ENCODE measurements around the gene FHOD1. TPM values are rescaled to one million over a fixed set of nuclear protein-coding genes. Genes with fewer than 3 reads are reported as not detected.

FHOD1 gene
- total RNA-seq, 2 donors from 2014 or later, result 104 to 145 TPM

- no peaks in the 10 kb centered on the region for H3K9me3 Mint-ChIP-seq
- H3K4me3 Mint-ChIP-seq, result peak overlapping the region; percentile 99
- peaks cover 30% of the 10 kb centered on the region for H3K4me1 Mint-ChIP-seq
- peaks cover 25% of the 10 kb centered on the region for H3K36me3 Mint-ChIP-seq (ENCODE audit: low read depth)
- peaks cover 3% of the 10 kb centered on the region for H3K27me3 Mint-ChIP-seq
- peak overlapping the region; percentile 94 for H3K27ac Mint-ChIP-seq
- ATAC-seq (replicated peaks), result no peak
These were observed 756 bp upstream of the FHOD1 start for GRCh38 chr16:67248073-67248400.

DNA sequence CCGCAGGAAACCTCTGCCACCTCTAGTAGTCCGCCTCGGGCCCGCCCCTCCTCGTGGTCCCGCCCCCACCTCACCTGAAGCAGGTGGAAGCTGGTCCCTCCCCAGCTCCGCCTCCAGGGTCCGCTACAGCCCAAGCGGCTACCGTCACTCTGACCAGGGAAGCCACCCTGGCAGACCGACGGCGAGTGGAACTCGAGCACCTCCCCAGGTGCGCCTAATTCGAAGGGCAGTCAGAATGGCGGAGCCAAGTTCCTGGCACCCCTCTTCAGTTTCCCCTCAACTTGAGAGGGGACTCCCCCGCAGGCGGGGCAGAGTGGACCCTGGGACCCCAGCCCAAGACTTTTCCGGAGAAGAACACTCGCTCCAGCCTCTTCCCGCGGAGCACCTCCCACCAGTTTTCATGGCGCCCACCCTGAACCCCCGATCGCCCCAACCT, 507 bp downstream of the FHOD1 start:
- peaks cover 31% of the 10 kb centered on the region for H3K36me3 Mint-ChIP-seq (ENCODE audit: low read depth)
- peak overlapping the region; percentile 94 for H3K27ac Mint-ChIP-seq
- H3K27me3 Mint-ChIP-seq, result peaks cover 3% of the 10 kb centered on the region
- H3K4me3 Mint-ChIP-seq, result peak overlapping the region; percentile 99
- peak; percentile 11 for ATAC-seq (replicated peaks)
- H3K4me1 Mint-ChIP-seq, result peaks cover 35% of the 10 kb centered on the region
- H3K9me3 Mint-ChIP-seq, result no peaks in the 10 kb centered on the region

DNA sequence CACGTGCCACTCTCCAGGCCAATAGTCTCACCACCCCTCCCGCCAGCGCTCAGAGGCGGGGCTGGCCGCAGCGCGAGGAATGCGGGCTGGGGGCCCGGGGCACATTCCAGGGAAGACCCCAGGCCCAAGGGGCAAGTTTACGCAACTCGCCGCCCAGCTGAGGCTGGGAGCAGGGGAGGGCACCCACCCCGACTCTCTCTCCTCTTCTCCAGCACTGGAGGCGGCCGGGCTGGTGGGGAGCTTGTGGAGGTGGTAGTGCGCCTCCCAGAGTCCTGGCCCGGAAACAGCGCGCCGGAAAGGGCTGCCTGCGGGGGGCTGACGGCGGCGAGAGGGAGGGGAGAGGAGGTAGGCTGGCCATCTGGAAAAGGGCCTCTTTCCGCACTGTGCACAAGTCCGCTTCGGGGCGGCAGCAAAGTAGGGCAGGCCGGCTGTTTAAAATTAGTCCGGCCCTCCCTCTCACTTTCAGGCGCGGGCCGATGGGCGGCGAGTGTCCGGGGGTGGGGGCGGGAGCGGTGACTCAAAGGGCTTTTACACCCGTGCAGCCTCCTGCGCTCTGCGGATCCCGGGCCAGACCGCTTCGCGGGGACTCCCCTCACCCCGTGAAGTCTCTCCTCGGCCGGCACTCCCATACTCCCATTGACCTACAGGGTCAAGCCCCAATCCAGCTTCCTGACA, 1.1 kb downstream of the FHOD1 start:
- H3K4me3 Mint-ChIP-seq, result peak overlapping the region; percentile 99
- peak overlapping the region; percentile 94 for H3K27ac Mint-ChIP-seq
- peak; percentile 38 for ATAC-seq (replicated peaks)
- H3K4me1 Mint-ChIP-seq, result peaks cover 40% of the 10 kb centered on the region
- H3K9me3 Mint-ChIP-seq, result no peaks in the 10 kb centered on the region
- peaks cover 37% of the 10 kb centered on the region for H3K36me3 Mint-ChIP-seq (ENCODE audit: low read depth)
- peaks cover 3% of the 10 kb centered on the region for H3K27me3 Mint-ChIP-seq

DNA sequence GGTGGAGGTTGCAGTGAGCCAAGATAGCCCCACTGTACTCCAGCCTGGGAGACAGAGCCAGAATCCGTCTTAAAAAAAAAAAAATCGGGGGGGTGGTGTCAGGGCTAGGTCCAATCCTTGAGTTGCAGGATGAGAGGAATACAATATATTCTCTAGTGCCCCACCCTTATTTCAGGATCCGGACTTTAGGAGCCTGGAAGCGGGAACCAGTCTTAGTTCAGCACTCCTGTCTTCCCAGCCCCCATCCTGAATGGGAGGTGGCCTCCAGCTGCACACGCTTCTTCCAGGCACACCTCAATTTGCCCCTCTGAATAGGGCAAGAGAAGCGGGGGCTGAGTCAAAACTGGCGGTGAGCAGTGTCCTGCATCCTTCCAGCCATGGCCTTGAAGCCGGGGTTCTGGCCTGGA, 1.6 kb downstream of the FHOD1 start:
- ATAC-seq (replicated peaks), result no peak
- H3K27me3 Mint-ChIP-seq, result peaks cover 3% of the 10 kb centered on the region
- H3K27ac Mint-ChIP-seq, result peak overlapping the region; percentile 94

GRCh38 chr16:67245186-67245585, 2.1 kb downstream of the FHOD1 start:
- H3K9me3 Mint-ChIP-seq, result no peaks in the 10 kb centered on the region

More for the DNA sequence above, 1.6 kb downstream of the FHOD1 start:
- peaks cover 42% of the 10 kb centered on the region for H3K4me1 Mint-ChIP-seq
- peak overlapping the region; percentile 99 for H3K4me3 Mint-ChIP-seq
- peaks cover 41% of the 10 kb centered on the region for H3K36me3 Mint-ChIP-seq (ENCODE audit: low read depth)
- no peaks in the 10 kb centered on the region for H3K9me3 Mint-ChIP-seq

DNA sequence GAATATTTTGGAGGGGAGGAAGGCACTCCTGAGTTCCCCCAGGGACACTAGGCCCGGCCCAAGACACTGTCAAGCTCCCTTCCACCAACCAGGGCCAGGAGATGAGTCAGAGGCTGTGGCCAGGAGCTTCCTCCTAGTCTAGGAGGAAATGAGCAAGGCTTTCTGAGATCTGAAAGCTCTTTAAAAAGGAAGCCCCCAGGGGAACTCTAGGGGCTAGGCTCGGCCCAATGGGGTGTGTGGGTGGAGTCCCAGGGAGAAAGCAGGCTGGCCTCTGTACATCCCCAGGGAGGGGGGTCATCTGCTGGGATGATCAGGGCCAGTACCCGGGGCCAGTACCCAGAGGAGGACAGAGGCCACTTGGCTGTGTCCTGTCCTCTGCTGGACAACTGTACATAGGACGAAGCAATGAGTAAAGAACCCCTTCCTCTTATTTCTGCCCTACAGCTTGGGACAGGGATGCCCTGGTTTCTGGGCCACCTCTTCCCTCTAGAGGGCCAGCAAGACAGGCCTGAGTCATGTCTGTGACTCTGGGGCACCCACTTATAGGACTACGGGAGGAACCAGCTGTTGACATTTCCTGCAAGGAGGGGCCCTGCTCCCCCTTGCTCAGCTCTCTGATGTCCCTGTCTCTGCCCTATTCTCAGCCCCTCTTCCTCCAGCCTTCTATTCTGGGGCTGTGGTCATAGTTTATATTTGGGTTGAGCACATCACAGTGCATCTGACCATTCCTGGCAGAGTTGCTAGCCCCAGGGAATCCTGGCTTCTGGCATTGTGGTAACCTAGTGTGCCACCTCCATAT, 2.7 kb downstream of the FHOD1 start:
- H3K27ac Mint-ChIP-seq, result peak overlapping the region; percentile 94
- H3K36me3 Mint-ChIP-seq (ENCODE audit: low read depth), result peaks cover 52% of the 10 kb centered on the region
- no peaks in the 10 kb centered on the region for H3K27me3 Mint-ChIP-seq
- H3K4me1 Mint-ChIP-seq, result peaks cover 36% of the 10 kb centered on the region
- ATAC-seq (replicated peaks), result peak; percentile 70
- peak overlapping the region; percentile 99 for H3K4me3 Mint-ChIP-seq
- no peaks in the 10 kb centered on the region for H3K9me3 Mint-ChIP-seq

More at GRCh38 chr16:67245186-67245585, 2.1 kb downstream of the FHOD1 start:
- H3K27me3 Mint-ChIP-seq, result peaks cover 3% of the 10 kb centered on the region
- peaks cover 46% of the 10 kb centered on the region for H3K36me3 Mint-ChIP-seq (ENCODE audit: low read depth)
- peak overlapping the region; percentile 94 for H3K27ac Mint-ChIP-seq
- peak overlapping the region; percentile 99 for H3K4me3 Mint-ChIP-seq
- peaks cover 42% of the 10 kb centered on the region for H3K4me1 Mint-ChIP-seq
- ATAC-seq (replicated peaks), result no peak

DNA sequence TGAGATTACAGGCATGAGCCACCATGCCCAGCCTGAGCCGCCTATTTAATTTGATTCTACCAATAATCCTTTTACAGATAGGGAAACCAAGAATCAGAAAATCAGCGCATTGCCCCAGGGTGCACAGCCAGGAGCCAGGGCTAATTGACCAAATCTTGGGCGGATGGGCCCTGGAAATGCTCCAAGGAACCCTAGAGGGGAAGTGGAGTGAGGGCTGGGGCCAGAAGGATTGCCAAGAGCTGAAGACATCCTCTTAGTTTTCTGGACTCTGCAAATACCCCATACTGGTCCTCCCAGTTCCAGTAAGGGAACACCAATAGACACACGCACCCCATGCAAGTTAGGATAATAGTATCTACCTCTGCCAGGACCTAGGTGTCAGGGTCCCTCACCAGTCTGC, 3.8 kb downstream of the FHOD1 start:
- Mint-ChIP-seq H3K27me3 (no peaks in the 10 kb centered on the region), H3K4me1 (peaks cover 33% of the 10 kb centered on the region), H3K9me3 (no peaks in the 10 kb centered on the region), H3K4me3 (peak overlapping the region; percentile 99), H3K36me3 (ENCODE audit: low read depth) (peaks cover 63% of the 10 kb centered on the region), H3K27ac (peak overlapping the region; percentile 94)
- ATAC-seq (replicated peaks), result no peak

GRCh38 chr16:67242138-67242730, 5.0 kb downstream of the FHOD1 start:
- Mint-ChIP-seq H3K9me3 (no peaks in the 10 kb centered on the region), H3K4me1 (peaks cover 22% of the 10 kb centered on the region), H3K27me3 (no peaks in the 10 kb centered on the region), H3K36me3 (ENCODE audit: low read depth) (peaks cover 69% of the 10 kb centered on the region), H3K27ac (peak overlapping the region; percentile 90), H3K4me3 (peak overlapping the region; percentile 52)
- ATAC-seq (replicated peaks), result no peak

DNA sequence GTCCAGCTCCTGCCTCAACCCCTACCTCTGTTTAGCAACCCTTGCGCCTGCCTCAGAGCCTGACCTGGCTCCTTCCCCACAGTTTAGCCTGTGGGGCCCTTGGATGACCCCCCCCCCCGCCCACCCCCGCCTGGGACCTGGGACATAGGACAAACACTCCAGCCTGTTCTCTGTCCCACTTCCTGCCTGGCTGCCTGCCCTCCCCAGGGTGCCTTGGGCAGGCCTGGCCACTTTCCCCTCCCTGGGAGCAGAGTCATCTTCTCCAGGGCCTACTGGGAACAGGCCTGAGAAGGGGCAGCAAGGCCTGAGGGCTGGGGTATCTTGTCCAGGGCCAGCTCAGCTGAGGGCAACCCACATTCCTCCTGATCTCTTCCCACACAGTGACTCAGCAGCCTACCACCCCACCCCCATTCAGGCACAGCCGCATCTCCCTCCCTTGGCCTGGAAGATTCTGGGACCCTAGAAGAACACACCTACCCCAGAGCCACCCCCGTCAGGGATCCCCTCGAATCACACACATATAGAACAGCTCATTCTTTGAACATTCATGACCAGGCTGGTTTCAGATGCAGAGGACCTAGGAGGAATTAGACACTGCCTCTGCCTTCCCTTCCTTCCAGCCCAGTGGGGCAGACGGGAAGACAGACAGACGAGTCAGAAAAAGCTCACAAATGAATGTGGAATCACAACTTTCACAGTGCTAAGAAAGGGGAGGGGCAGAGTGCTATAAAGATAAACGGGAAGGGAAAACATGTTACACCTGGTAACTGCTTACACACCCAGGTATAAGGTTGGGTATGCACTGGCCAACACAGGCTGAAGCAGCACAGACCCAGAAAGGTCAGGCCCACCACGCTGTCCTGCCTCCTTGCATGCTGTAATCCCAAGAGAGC, 6.0 kb downstream of the FHOD1 start:
- ATAC-seq (replicated peaks), result no peak
- Mint-ChIP-seq H3K4me1 (peaks cover 24% of the 10 kb centered on the region), H3K4me3 (peak overlapping the region; percentile 42), H3K36me3 (ENCODE audit: low read depth) (peaks cover 78% of the 10 kb centered on the region), H3K27ac (peak overlapping the region; percentile 89), H3K9me3 (no peaks in the 10 kb centered on the region), H3K27me3 (no peaks in the 10 kb centered on the region)

DNA sequence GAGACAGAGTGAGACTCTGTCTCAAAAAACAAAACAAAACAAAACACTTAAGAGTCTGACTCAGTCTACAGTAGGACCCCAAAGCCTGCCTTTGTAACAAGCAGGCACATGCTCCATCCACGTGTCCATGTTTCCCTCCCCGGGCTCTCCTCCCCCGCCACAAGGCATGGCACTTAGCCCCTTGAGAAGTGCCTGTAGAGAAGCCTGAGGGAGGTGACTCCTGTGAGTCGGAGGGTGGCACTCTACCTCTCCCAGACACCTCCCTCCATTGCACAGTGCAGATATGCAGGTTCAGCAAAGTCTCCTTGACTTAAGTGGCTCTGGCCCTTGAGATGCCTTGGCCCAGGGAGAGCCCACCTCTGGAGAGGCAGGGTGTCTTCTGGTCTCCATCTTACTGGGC, 6.8 kb downstream of the FHOD1 start:
- H3K9me3 Mint-ChIP-seq, result no peaks in the 10 kb centered on the region
- H3K27me3 Mint-ChIP-seq, result no peaks in the 10 kb centered on the region
- H3K36me3 Mint-ChIP-seq (ENCODE audit: low read depth), result peaks cover 81% of the 10 kb centered on the region
- no peak overlapping the region for H3K27ac Mint-ChIP-seq
- no peak for ATAC-seq (replicated peaks)
- no peak overlapping the region for H3K4me3 Mint-ChIP-seq
- H3K4me1 Mint-ChIP-seq, result peaks cover 29% of the 10 kb centered on the region

- H3K27ac Mint-ChIP-seq, result peak overlapping the region; percentile 8
- no peaks in the 10 kb centered on the region for H3K27me3 Mint-ChIP-seq
- no peaks in the 10 kb centered on the region for H3K9me3 Mint-ChIP-seq
- H3K4me3 Mint-ChIP-seq, result no peak overlapping the region
- H3K36me3 Mint-ChIP-seq (ENCODE audit: low read depth), result peaks cover 83% of the 10 kb centered on the region
- peaks cover 19% of the 10 kb centered on the region for H3K4me1 Mint-ChIP-seq
- ATAC-seq (replicated peaks), result no peak
These were observed 8.3 kb downstream of the FHOD1 start for GRCh38 chr16:67238806-67239470.

- peak overlapping the region; percentile 56 for H3K27ac Mint-ChIP-seq
- ATAC-seq (replicated peaks), result no peak
- no peaks in the 10 kb centered on the region for H3K9me3 Mint-ChIP-seq
- no peak overlapping the region for H3K4me3 Mint-ChIP-seq
- peaks cover 91% of the 10 kb centered on the region for H3K36me3 Mint-ChIP-seq (ENCODE audit: low read depth)
- peaks cover 19% of the 10 kb centered on the region for H3K4me1 Mint-ChIP-seq
- H3K27me3 Mint-ChIP-seq, result no peaks in the 10 kb centered on the region
These were observed 9.1 kb downstream of the FHOD1 start for GRCh38 chr16:67238278-67238575.

DNA sequence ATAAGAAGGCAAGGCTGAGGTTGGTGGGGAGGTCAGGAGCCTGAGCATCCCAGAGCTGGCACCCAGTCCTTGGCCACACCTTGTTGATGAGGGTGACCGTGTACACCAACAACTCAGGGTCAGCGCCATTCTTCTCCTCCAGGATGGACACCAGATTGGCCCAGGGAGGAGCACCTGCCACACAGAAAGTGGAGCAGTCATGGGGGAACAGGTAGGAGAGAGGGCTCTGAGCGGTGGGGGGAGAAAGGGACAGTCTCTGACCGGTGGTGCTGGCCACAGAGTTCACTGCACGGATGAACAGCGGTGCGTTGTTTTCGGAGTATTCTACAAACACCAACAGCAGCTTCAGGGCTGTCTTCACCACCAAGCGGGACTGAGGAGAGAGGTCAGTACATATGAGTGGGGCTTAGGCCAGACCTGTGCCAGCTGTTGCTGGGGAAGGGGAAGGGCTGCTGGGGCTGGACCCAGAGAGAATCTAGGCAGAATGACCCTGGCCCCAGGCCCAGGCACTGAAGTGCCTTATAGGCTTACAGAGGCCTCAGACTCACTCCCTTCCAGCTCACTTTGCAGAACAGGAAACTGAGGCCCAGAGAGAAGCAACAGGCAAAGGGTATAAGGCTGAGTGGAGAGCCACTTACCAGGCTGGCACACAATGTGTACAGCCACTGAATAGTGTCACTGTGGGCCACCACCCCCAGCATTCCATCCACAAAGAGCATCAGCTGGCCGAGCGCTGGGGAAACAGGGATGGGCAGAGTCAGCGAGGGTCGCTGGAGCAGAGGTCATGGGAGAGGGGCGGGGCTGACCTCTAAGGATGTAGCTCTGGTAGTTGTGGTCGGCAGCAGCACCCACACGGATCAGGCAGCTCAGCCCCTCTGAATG, 9.6 kb downstream of the FHOD1 start:
- Mint-ChIP-seq H3K27ac (peak overlapping the region; percentile 56), H3K36me3 (ENCODE audit: low read depth) (peaks cover 94% of the 10 kb centered on the region), H3K27me3 (no peaks in the 10 kb centered on the region), H3K9me3 (no peaks in the 10 kb centered on the region), H3K4me1 (peaks cover 17% of the 10 kb centered on the region), H3K4me3 (peak overlapping the region; percentile 42)
- ATAC-seq (replicated peaks), result no peak
